ENCODE results near the gene CATSPER4.
A peak's percentile ranks its signal among the peaks of the same experiment; 100 is the strongest.

Gene CATSPER4

GRCh38 chr1:26190373-26190987, at the start of gene CATSPER4:
TSS of gene CATSPER4 (plus strand) at chr1:26190602. CDS start at chr1:26190628, 26 bp downstream.
- DNase-seq (ENCODE audit: low read depth, low spot score), result no peak

- DNase-seq (ENCODE audit: low read depth, low spot score), result no peak
Measured at GRCh38 chr1:26142159-26142558, 48.2 kb upstream of the CATSPER4 start.

- peak; percentile 51 for DNase-seq (ENCODE audit: low read depth, low spot score)
Measured at GRCh38 chr1:26145041-26145959, 45.1 kb upstream of the CATSPER4 start.

GRCh38 chr1:26145960-26146294, 44.5 kb upstream of the CATSPER4 start:
- DNase-seq (ENCODE audit: low read depth, low spot score), result no peak

GRCh38 chr1:26148887-26149286, 41.5 kb upstream of the CATSPER4 start:
- no peak for DNase-seq (ENCODE audit: low read depth, low spot score)

GRCh38 chr1:26153966-26154532, 36.4 kb upstream of the CATSPER4 start:
- DNase-seq (ENCODE audit: low read depth, low spot score), result no peak

GRCh38 chr1:26154750-26155149, 35.7 kb upstream of the CATSPER4 start:
- no peak for DNase-seq (ENCODE audit: low read depth, low spot score)

- DNase-seq (ENCODE audit: low read depth, low spot score), result no peak
Measured at GRCh38 chr1:26155370-26156284, 34.8 kb upstream of the CATSPER4 start.

- no peak for DNase-seq (ENCODE audit: low read depth, low spot score)
Measured at GRCh38 chr1:26156285-26157038, 33.9 kb upstream of the CATSPER4 start.

- no peak for DNase-seq (ENCODE audit: low read depth, low spot score)
Measured at GRCh38 chr1:26158271-26158907, 32.0 kb upstream of the CATSPER4 start.

GRCh38 chr1:26158908-26159742, 31.3 kb upstream of the CATSPER4 start, which contains the start of gene FAM110D:
TSS of gene FAM110D (plus strand) at chr1:26159079. CDS start at chr1:26161292, 2,213 bp downstream.
- DNase-seq (ENCODE audit: low read depth, low spot score), result no peak

- DNase-seq (ENCODE audit: low read depth, low spot score), result no peak
Measured at GRCh38 chr1:26159743-26160039, 30.7 kb upstream of the CATSPER4 start.

GRCh38 chr1:26160527-26161414, 29.6 kb upstream of the CATSPER4 start:
- DNase-seq (ENCODE audit: low read depth, low spot score), result no peak

- DNase-seq (ENCODE audit: low read depth, low spot score), result no peak
Measured at GRCh38 chr1:26161415-26162219, 28.8 kb upstream of the CATSPER4 start.

- DNase-seq (ENCODE audit: low read depth, low spot score), result no peak
Measured at GRCh38 chr1:26162220-26162709, 28.1 kb upstream of the CATSPER4 start.

GRCh38 chr1:26163684-26164035, 26.7 kb upstream of the CATSPER4 start:
- no peak for DNase-seq (ENCODE audit: low read depth, low spot score)

GRCh38 chr1:26164036-26164860, 26.2 kb upstream of the CATSPER4 start:
- no peak for DNase-seq (ENCODE audit: low read depth, low spot score)
